Coronary artery (tissue), 2 donors: ENCODE data around the gene CBLIF.

Experiments used
- DNase-seq: peaks from one replicate; pipeline ENCODE4 v3.0.0-alpha.2; 2017; ENCODE audit warnings: low spot score
- H3K27ac ChIP-seq, 2 donors: fragments of 200-600 bp; sonication (generic); one replicate each; pipeline ENCODE4 v1.5.1; 2016 to 2019
- H3K4me3 ChIP-seq: fragments of 200-600 bp; sonication (generic); 2 replicates; pipeline ENCODE4 v1.5.1; 2016; ENCODE audit warnings: mild to moderate bottlenecking, moderate library complexity
- CTCF ChIP-seq: fragments of 200-600 bp; sonication (generic); IDR thresholded peaks from one replicate; pipeline ENCODE4 v1.5.1; 2019; ENCODE audit warnings: antibody characterized with exemption

CBLIF gene

GRCh38 chr11:59783632-59784090, 61.6 kb downstream of the CBLIF start:
- no peak for DNase-seq
- no peak for TF ChIP-seq CTCF
- no peak overlapping the region for H3K27ac ChIP-seq
- H3K4me3 ChIP-seq, result no peak overlapping the region

GRCh38 chr11:59782080-59782479, 63.2 kb downstream of the CBLIF start:
- Histone ChIP-seq H3K4me3 (no peak overlapping the region), H3K27ac (no peak overlapping the region)
- TF ChIP-seq CTCF, result no peak
- no peak for DNase-seq

GRCh38 chr11:59779487-59779886, 65.8 kb downstream of the CBLIF start:
- no peak for DNase-seq
- Histone ChIP-seq H3K27ac (no peak overlapping the region), H3K4me3 (no peak overlapping the region)
- no peak for TF ChIP-seq CTCF
